Upper lobe of left lung (tissue), 6 donors: ENCODE results near the gene NECAB3. TPM values are rescaled to one million over a fixed set of nuclear protein-coding genes. Genes with fewer than 3 reads are reported as not detected.
A peak's percentile ranks its signal among the peaks of the same experiment; 100 is the strongest.

ENCODE experiments used
- ATAC-seq, 2 donors: fragments of 200-7000 bp; cut with Tn5 transposase; one replicate each; pipeline ENCODE4 v1.9.1; 2022; ENCODE audit warnings: mild to moderate bottlenecking in 2 of 2, moderate library complexity in 2 of 2; ENCODE audit not compliant: low FRiP score in 2 of 2
- DNase-seq, 2 donors: peaks; one replicate each; pipeline ENCODE4 v3.0.0-alpha.2; 2019 to 2020
- H3K27ac ChIP-seq, 4 donors: fragments of 200-600 bp; sonication (generic); one replicate each; pipeline ENCODE4 v1.5.1; 2016 to 2019
- H3K27me3 ChIP-seq, 4 donors: fragments of 200-600 bp; sonication (generic); one replicate each; pipeline ENCODE4 v1.5.1; 2017 to 2019
- H3K36me3 ChIP-seq, 4 donors: fragments of 200-600 bp; sonication (generic); one replicate each; pipeline ENCODE4 v1.5.1; 2016 to 2019
- H3K4me1 ChIP-seq, 4 donors: fragments of 200-600 bp; sonication (generic); one replicate each; pipeline ENCODE4 v1.5.1; 2018 to 2019
- H3K4me3 ChIP-seq, 4 donors: fragments of 200-600 bp; sonication (generic); one replicate each; pipeline ENCODE4 v1.5.1; 2017 to 2019; ENCODE audit warnings: mild to moderate bottlenecking in 2 of 4, moderate library complexity in 1 of 4
- H3K9me3 ChIP-seq, 4 donors: fragments of 200-600 bp; sonication (generic); one replicate each; pipeline ENCODE4 v1.5.1; 2018 to 2019
- CTCF ChIP-seq, 6 experiments: fragments of 450-650 bp in 4 of 6; fragments of 200-600 bp in 2 of 6; sonication (generic) in 2 of 6; IDR thresholded peaks; one replicate each; pipeline ENCODE4 v1.5.1; 2016 to 2019; ENCODE audit warnings: antibody characterized with exemption in 6 of 6
- EP300 ChIP-seq, 4 donors: sonication (generic); formaldehyde crosslinking; IDR thresholded peaks; one replicate each; pipeline ENCODE4 v1.5.1; 2017; ENCODE audit warnings: antibody characterized with exemption in 4 of 4, control low read depth in 2 of 4
- POLR2A ChIP-seq, 4 donors: fragments of 450-650 bp; IDR thresholded peaks; one replicate each; pipeline ENCODE4 v1.5.1; 2016 to 2017; ENCODE audit warnings: antibody characterized with exemption in 4 of 4, mild to moderate bottlenecking in 2 of 4
- POLR2AphosphoS5 ChIP-seq, 2 donors: sonication (generic); formaldehyde crosslinking; IDR thresholded peaks; one replicate each; pipeline ENCODE4 v1.5.1; 2017; ENCODE audit warnings: antibody characterized with exemption in 2 of 2
- WGBS, 2 donors: methylation state at CpG; one replicate each; pipeline ENCODE4 v1.1.5; 2017 to 2018; 5-methylcytosine and 5-hydroxymethylcytosine counted together
- total RNA-seq, 6 donors: library from RNA; depleted of rRNA in 4 of 6; stranded (reverse); fragments of >200 nt in 4 of 6; gene quantifications; one replicate each; pipeline versions ENCODE4 v1.1.0 to v1.2.1, GENCODE V29; 2016 to 2021
- donor health status: DM: no; HTN: no; CAD: no; lungs with moderate emphysema.
- donor health status: DM: no; HTN: yes; CAD: no; lungs with severe emphysema.

The NECAB3 gene
- total RNA-seq, 6 donors from 2014 or later, result 43.4 to 309 (median 90.6) TPM

- DNase-seq, result peak; percentile 86 to 98
Observed at GRCh38 chr20:33663161-33664084, 10.8 kb downstream of the NECAB3 start.

GRCh38 chr20:33662172-33662571, 12.1 kb downstream of the NECAB3 start, which contains the start of gene C20orf144:
Gene C20orf144 (plus strand): TSS chr20:33662327. CDS start chr20:33662346, 19 bp downstream.
- DNase-seq (no peak), ATAC-seq (no peak)
- no peak for TF ChIP-seq EP300 (IDR thresholded peaks at IDR 0.05)
- TF ChIP-seq CTCF (IDR thresholded peaks at IDR 0.05), result no peak
- TF ChIP-seq POLR2AphosphoS5 (IDR thresholded peaks at IDR 0.05), result no peak
- no peak for TF ChIP-seq POLR2A (IDR thresholded peaks at IDR 0.05)
- H3K36me3 ChIP-seq, result peaks cover 5 to 31% (median 21%) of the 10 kb centered on the region in 4 donors
- no peaks in the 10 kb centered on the region for H3K27me3 ChIP-seq
- WGBS, 2 donors, result 90 to 92% methylated on average over 8 to 9 of the region's 10 CpGs
- peaks cover 21 to 42% (median 32%) of the 10 kb centered on the region in 4 donors for H3K4me1 ChIP-seq
- peak within 1 kb of the TSS; percentile 77 to 91 (median 88) for H3K27ac ChIP-seq
- H3K9me3 ChIP-seq, result no peaks in the 10 kb centered on the region
- peak within 1 kb of the TSS in 3 of 4 donors; percentile 56 to 72 (median 63) for H3K4me3 ChIP-seq

More at GRCh38 chr20:33663161-33664084, 10.8 kb downstream of the NECAB3 start:
- Histone ChIP-seq H3K4me1 (peaks cover 31 to 54% (median 45%) of the 10 kb centered on the region in 4 donors), H3K4me3 (peak overlapping the region; percentile 56 to 77 (median 68)), H3K9me3 (no peaks in the 10 kb centered on the region), H3K36me3 (peaks cover under 1 to 20% (median 12%) of the 10 kb centered on the region in 4 donors), H3K27ac (peak overlapping the region; percentile 77 to 91 (median 88)), H3K27me3 (no peaks in the 10 kb centered on the region)
- 1% methylated on average over 16 to 54 of the region's 84 CpGs for WGBS, 2 donors
- no peak for TF ChIP-seq EP300 (IDR thresholded peaks at IDR 0.05)
- TF ChIP-seq POLR2AphosphoS5 (IDR thresholded peaks at IDR 0.05), result peak; percentile 65 to 66
- TF ChIP-seq POLR2A (IDR thresholded peaks at IDR 0.05), result peak in 2 of 4 donors; percentile 69 to 88
- TF ChIP-seq CTCF (IDR thresholded peaks at IDR 0.05), result peak in 3 of 6 experiments; percentile 6 to 31 (median 30)
- peak; percentile 69 to 81 for ATAC-seq

- 86 to 90% methylated on average over 6 to 7 of the region's 7 CpGs for WGBS, 2 donors
- Histone ChIP-seq H3K4me1 (peaks cover 14 to 27% (median 19%) of the 10 kb centered on the region in 4 donors), H3K4me3 (no peak overlapping the region), H3K27ac (no peak overlapping the region), H3K9me3 (no peaks in the 10 kb centered on the region), H3K27me3 (no peaks in the 10 kb centered on the region), H3K36me3 (peaks cover 5 to 36% (median 24%) of the 10 kb centered on the region in 4 donors)
- DNase-seq (no peak), ATAC-seq (no peak)
- TF ChIP-seq CTCF (IDR thresholded peaks at IDR 0.05), result no peak
- TF ChIP-seq EP300 (IDR thresholded peaks at IDR 0.05), result no peak
- no peak for TF ChIP-seq POLR2A (IDR thresholded peaks at IDR 0.05)
- TF ChIP-seq POLR2AphosphoS5 (IDR thresholded peaks at IDR 0.05), result no peak
Observed at GRCh38 chr20:33660685-33661058, 13.6 kb downstream of the NECAB3 start.

GRCh38 chr20:33660035-33660684, 14.1 kb downstream of the NECAB3 start:
- TF ChIP-seq CTCF (IDR thresholded peaks at IDR 0.05) (no peak), EP300 (IDR thresholded peaks at IDR 0.05) (no peak), POLR2A (IDR thresholded peaks at IDR 0.05) (no peak), POLR2AphosphoS5 (IDR thresholded peaks at IDR 0.05) (no peak)
- no peaks in the 10 kb centered on the region for H3K27me3 ChIP-seq
- 88 to 92% methylated on average over 9 to 21 of the region's 21 CpGs for WGBS, 2 donors
- no peak for DNase-seq
- H3K27ac ChIP-seq, result no peak overlapping the region
- H3K4me3 ChIP-seq, result no peak overlapping the region
- H3K36me3 ChIP-seq, result peaks cover 5 to 36% (median 24%) of the 10 kb centered on the region in 4 donors
- peaks cover 14 to 23% (median 19%) of the 10 kb centered on the region in 4 donors for H3K4me1 ChIP-seq
- no peak for ATAC-seq
- H3K9me3 ChIP-seq, result no peaks in the 10 kb centered on the region
